Measurements from ENCODE around the gene AJAP1.

The AJAP1 gene

GRCh38 chr1:4794020-4794780 is 139.8 kb downstream of the AJAP1 start:
- no peaks in the 10 kb centered on the region for H3K9me3 ChIP-seq
- no peak overlapping the region for H3K27ac ChIP-seq
- H3K4me1 ChIP-seq = peaks cover 31% of the 10 kb centered on the region
- no peak for TF ChIP-seq Cebpa-rat (IDR thresholded peaks at IDR 0.05)
- no peaks in the 10 kb centered on the region for H3K36me3 ChIP-seq
- H3K9ac ChIP-seq = no peak overlapping the region
- H3K27me3 ChIP-seq = no peaks in the 10 kb centered on the region
- no peak overlapping the region for H3K4me3 ChIP-seq
- H3K4me2 ChIP-seq = no peak overlapping the region
- peaks cover 9% of the 10 kb centered on the region; the same call in 1 of the 2 replicates for H4K20me1 ChIP-seq

GRCh38 chr1:4796161-4797015 is 142.0 kb downstream of the AJAP1 start:
- no peak for TF ChIP-seq Cebpa-rat (IDR thresholded peaks at IDR 0.05)
- Histone ChIP-seq H3K9ac (no peak overlapping the region), H3K27ac (peak overlapping the region; percentile 11; the same call in 1 of the 2 replicates), H3K27me3 (no peaks in the 10 kb centered on the region), H3K4me1 (peaks cover 31% of the 10 kb centered on the region), H3K4me3 (no peak overlapping the region), H3K36me3 (no peaks in the 10 kb centered on the region), H4K20me1 (peaks cover 9% of the 10 kb centered on the region; the same call in 1 of the 2 replicates), H3K9me3 (no peaks in the 10 kb centered on the region), H3K4me2 (peak overlapping the region; percentile 80)

- TF ChIP-seq Cebpa-rat (IDR thresholded peaks at IDR 0.05) = no peak
- Histone ChIP-seq H3K27me3 (no peaks in the 10 kb centered on the region), H3K9me3 (no peaks in the 10 kb centered on the region), H3K4me2 (peak overlapping the region; percentile 80), H3K27ac (no peak overlapping the region), H3K4me1 (peaks cover 31% of the 10 kb centered on the region), H4K20me1 (peaks cover 9% of the 10 kb centered on the region; the same call in 1 of the 2 replicates), H3K4me3 (no peak overlapping the region), H3K9ac (no peak overlapping the region), H3K36me3 (no peaks in the 10 kb centered on the region)
These were observed 142.6 kb downstream of the AJAP1 start for GRCh38 chr1:4797016-4797410.

GRCh38 chr1:4797429-4797828 is 143.0 kb downstream of the AJAP1 start:
- peak overlapping the region; percentile 80 for H3K4me2 ChIP-seq

GRCh38 chr1:4801192-4801924 is 146.9 kb downstream of the AJAP1 start:
- Histone ChIP-seq H3K4me3 (no peak overlapping the region), H3K36me3 (no peaks in the 10 kb centered on the region), H4K20me1 (peaks cover 9% of the 10 kb centered on the region; the same call in 1 of the 2 replicates), H3K9me3 (no peaks in the 10 kb centered on the region), H3K4me2 (no peak overlapping the region), H3K27ac (no peak overlapping the region), H3K9ac (no peak overlapping the region), H3K4me1 (peaks cover 21% of the 10 kb centered on the region), H3K27me3 (no peaks in the 10 kb centered on the region)
- no peak for TF ChIP-seq Cebpa-rat (IDR thresholded peaks at IDR 0.05)

More at GRCh38 chr1:4797429-4797828, 143.0 kb downstream of the AJAP1 start:
- Histone ChIP-seq H3K9ac (no peak overlapping the region), H3K4me3 (no peak overlapping the region), H3K4me1 (peaks cover 31% of the 10 kb centered on the region), H3K36me3 (no peaks in the 10 kb centered on the region), H4K20me1 (peaks cover 9% of the 10 kb centered on the region; the same call in 1 of the 2 replicates), H3K27me3 (no peaks in the 10 kb centered on the region), H3K9me3 (no peaks in the 10 kb centered on the region), H3K27ac (no peak overlapping the region)
- no peak for TF ChIP-seq Cebpa-rat (IDR thresholded peaks at IDR 0.05)

- no peak overlapping the region for H3K4me3 ChIP-seq
- no peaks in the 10 kb centered on the region for H3K27me3 ChIP-seq
- H4K20me1 ChIP-seq = peaks cover 3% of the 10 kb centered on the region; the same call in 1 of the 2 replicates
- peaks cover 6% of the 10 kb centered on the region for H3K9me3 ChIP-seq
- no peaks in the 10 kb centered on the region for H3K36me3 ChIP-seq
- TF ChIP-seq Cebpa-rat (IDR thresholded peaks at IDR 0.05) = no peak
- no peak overlapping the region for H3K4me2 ChIP-seq
- no peak overlapping the region for H3K27ac ChIP-seq
- H3K9ac ChIP-seq = no peak overlapping the region
- peaks cover 14% of the 10 kb centered on the region for H3K4me1 ChIP-seq
These were observed 147.6 kb downstream of the AJAP1 start for GRCh38 chr1:4802024-4802423.

- H4K20me1 ChIP-seq = no peaks in the 10 kb centered on the region
- no peak overlapping the region for H3K27ac ChIP-seq
- no peaks in the 10 kb centered on the region for H3K36me3 ChIP-seq
- no peak overlapping the region for H3K4me2 ChIP-seq
- peaks cover 1% of the 10 kb centered on the region for H3K4me1 ChIP-seq
- no peaks in the 10 kb centered on the region for H3K27me3 ChIP-seq
- H3K4me3 ChIP-seq = no peak overlapping the region
- H3K9me3 ChIP-seq = peaks cover 11% of the 10 kb centered on the region
- no peak overlapping the region for H3K9ac ChIP-seq
- no peak for TF ChIP-seq Cebpa-rat (IDR thresholded peaks at IDR 0.05)
These were observed 148.9 kb downstream of the AJAP1 start for GRCh38 chr1:4803335-4803734.

- Histone ChIP-seq H3K27me3 (no peaks in the 10 kb centered on the region), H4K20me1 (no peaks in the 10 kb centered on the region), H3K4me1 (no peaks in the 10 kb centered on the region), H3K9me3 (peaks cover 13% of the 10 kb centered on the region), H3K4me3 (no peak overlapping the region), H3K27ac (no peak overlapping the region), H3K36me3 (no peaks in the 10 kb centered on the region), H3K9ac (no peak overlapping the region), H3K4me2 (no peak overlapping the region)
- TF ChIP-seq Cebpa-rat (IDR thresholded peaks at IDR 0.05) = no peak
These were observed 151.6 kb downstream of the AJAP1 start for GRCh38 chr1:4805987-4806386.

GRCh38 chr1:4820543-4820942 is 166.1 kb downstream of the AJAP1 start:
- H3K27ac ChIP-seq = no peak overlapping the region
- H3K9ac ChIP-seq = no peak overlapping the region
- H3K4me3 ChIP-seq = no peak overlapping the region
- no peaks in the 10 kb centered on the region for H3K36me3 ChIP-seq
- no peaks in the 10 kb centered on the region for H3K27me3 ChIP-seq
- no peaks in the 10 kb centered on the region for H4K20me1 ChIP-seq
- peaks cover 26% of the 10 kb centered on the region for H3K9me3 ChIP-seq
- TF ChIP-seq Cebpa-rat (IDR thresholded peaks at IDR 0.05) = no peak
- H3K4me2 ChIP-seq = no peak overlapping the region
- H3K4me1 ChIP-seq = peaks cover 6% of the 10 kb centered on the region; the same call in 1 of the 2 replicates

Data from BLaER1 (cell line).